ENCODE measurements around the gene CCDC32. TPM values are rescaled to one million over a fixed set of nuclear protein-coding genes. Genes with fewer than 3 reads are reported as not detected.

Gene CCDC32
- polyA plus RNA-seq (2011; rRNA removed) = 9.7 and 13.1 TPM in 2 replicates
- 9.4 and 12.8 TPM in 2 replicates for polyA plus RNA-seq (2012; cell fraction: cytosol; rRNA removed)
- 3.5 and 5.8 TPM in 2 replicates for polyA plus RNA-seq (2012; cell fraction: nucleus; rRNA removed)
- 20.6 to 27.0 TPM (median 25.0 TPM) in 3 replicates for polyA plus RNA-seq (2017; fragmentation: RNase III; extraction: RNeasy Plus Mini Kit Qiagen cat#74134 plus additional on column Dnase treatment)
- polyA minus RNA-seq (2011; rRNA and poly(A)+ RNA removed) = 10.5 and 12.6 TPM in 2 replicates

DNA sequence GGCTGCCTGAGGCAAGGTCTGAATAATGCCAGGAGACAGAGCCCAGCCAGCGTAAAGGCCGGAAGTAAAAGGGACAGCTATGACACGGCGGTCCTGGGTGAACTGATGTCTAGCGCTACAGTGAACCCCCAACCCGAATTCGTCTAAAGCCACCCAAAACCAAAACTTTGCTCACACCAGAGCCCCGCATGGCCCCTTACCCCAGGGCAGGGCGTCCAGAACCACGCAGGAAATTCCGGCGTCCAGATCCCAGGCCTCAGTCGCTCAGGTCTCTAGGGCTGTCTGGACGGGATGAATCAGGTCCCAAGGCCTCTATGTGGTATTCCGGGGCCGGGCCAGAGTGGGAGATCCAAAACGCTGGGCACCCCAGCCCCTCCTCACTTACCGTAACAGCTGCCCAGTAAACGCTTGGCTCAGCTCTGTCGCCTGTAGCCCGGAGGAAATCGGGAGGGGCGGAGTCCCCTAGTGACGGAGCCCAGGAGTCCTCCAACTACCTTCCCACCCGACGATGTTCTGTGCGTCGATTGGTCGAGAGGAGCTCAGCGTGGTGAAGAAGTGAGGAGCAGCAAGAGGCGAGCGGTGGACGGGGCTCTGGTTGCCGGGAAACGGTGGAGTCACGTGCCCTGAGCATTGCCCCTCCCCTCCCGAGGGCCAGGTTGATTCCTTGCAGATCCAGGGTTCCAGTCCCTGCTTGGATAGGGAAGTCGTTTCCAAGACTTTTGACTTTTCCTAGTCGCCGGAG is at the start of gene CCDC32:
TSS of gene CCDC32 (minus strand) at position 452 of the 742 bp plus-strand sequence. CDS start 2,027 bp downstream, outside the sequence.
- ChIA-PET POLR2A (interaction anchor here (0.5 to 1.5 kb wide), 5 partner anchors 19 to 443 kb away, joined by 3 to 5 read pairs (median 3); no protein-coding TSS in a partner anchor), CTCF (interaction anchor here (1.0 to 1.9 kb wide), 4 partner anchors 24 to 217 kb away, joined by 3 to 5 read pairs (median 4); no protein-coding TSS in a partner anchor)
- DNase-seq (ENCODE audit: low read depth in 1 of 2, low spot score in 1 of 2) (peak; percentile 97), FAIRE-seq (no peak), ATAC-seq (peak; percentile 98 to 99)
- H3K4me1 ChIP-seq = peaks cover 4% of the 10 kb centered on the region; the same call in 1 of the 3 replicates
- no peaks in the 10 kb centered on the region for H3K9me3 ChIP-seq
- under 1% methylated on average over 20 of the region's 40 CpGs for WGBS (ENCODE audit: missing lambda C conversion rate)
- H3K4me3 ChIP-seq = peak within 1 kb of the TSS; percentile 78
- peak within 1 kb of the TSS; percentile 84 to 95 for H3K27ac ChIP-seq
- peak within 1 kb of the TSS; percentile 81 for H3K4me2 ChIP-seq
- TF ChIP-seq RFX5 (IDR thresholded peaks at IDR 0.05) (0 out of 2 replicates have a peak, but pooled peaks have one; percentile 33), EHF (CRISPR knock-in tag; IDR thresholded peaks at IDR 0.05) (no peak), ELK1 (IDR thresholded peaks at IDR 0.05; ENCODE audit: low read depth, low read length) (no peak), POLR2A (IDR thresholded peaks at IDR 0.05; ENCODE audit: low read length) (peak; percentile 56), GATA3 (IDR thresholded peaks at IDR 0.05; ENCODE audit: borderline replicate concordance) (no peak), SREBF2 (IDR thresholded peaks at IDR 0.05) (no peak), SMC3 (IDR thresholded peaks at IDR 0.05) (no peak), PHF8 (IDR thresholded peaks at IDR 0.05; ENCODE audit: borderline replicate concordance, low read depth) (peak; percentile 33; the same call in 1 of the 2 replicates), USF2 (IDR thresholded peaks at IDR 0.05) (peak; percentile 96), MAFK (IDR thresholded peaks at IDR 0.05; ENCODE audit: partially characterized antibody) (peak; percentile 22), BHLHE40 (IDR thresholded peaks at IDR 0.05; ENCODE audit: low read depth, low read length) (0 out of 2 replicates have a peak, but pooled peaks have one; percentile 44)

DNA sequence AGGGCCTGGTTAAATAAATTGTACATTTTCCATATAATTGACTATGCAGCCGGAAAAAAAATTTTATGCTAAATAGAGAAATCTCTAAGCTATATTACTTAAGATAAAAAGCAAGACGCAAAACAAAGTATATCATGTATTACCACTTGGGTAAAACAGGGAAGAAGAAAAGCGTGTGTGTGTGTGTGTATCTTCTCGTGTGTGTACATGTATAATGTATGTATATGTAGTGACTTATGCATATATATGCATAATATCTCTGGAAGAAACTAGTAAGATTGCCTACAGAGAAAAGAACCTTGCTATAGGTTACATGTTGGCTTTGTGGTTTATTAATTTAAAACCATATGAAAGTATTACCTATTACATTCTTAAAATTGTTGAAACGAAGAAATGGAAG is 48.2 kb upstream of the CCDC32 start:
- no peaks in the 10 kb centered on the region for H3K9me3 ChIP-seq
- H3K27ac ChIP-seq = no peak overlapping the region
- DNase-seq (ENCODE audit: low read depth in 1 of 2, low spot score in 1 of 2) (no peak), FAIRE-seq (no peak), ATAC-seq (no peak)
- TF ChIP-seq FOXS1 (CRISPR knock-in tag; IDR thresholded peaks at IDR 0.05) = no peak
- TF ChIP-seq CBX8 (IDR thresholded peaks at IDR 0.05) = no peak
- no peak for TF ChIP-seq POLR2AphosphoS2 (conservative IDR thresholded peaks at IDR 0.05; ENCODE audit: low read length)
- TF ChIP-seq HEYL (CRISPR knock-in tag; IDR thresholded peaks at IDR 0.05) = no peak
- no peak for TF ChIP-seq RARB (CRISPR knock-in tag; IDR thresholded peaks at IDR 0.05)
- TF ChIP-seq CBX2 (IDR thresholded peaks at IDR 0.05; ENCODE audit: borderline replicate concordance, low read depth) = no peak
- TF ChIP-seq JUN (IDR thresholded peaks at IDR 0.05) = no peak
- no peak for TF ChIP-seq GATA3 (IDR thresholded peaks at IDR 0.05; ENCODE audit: borderline replicate concordance)
- no peak for TF ChIP-seq ZFP36 (IDR thresholded peaks at IDR 0.05; ENCODE audit: borderline replicate concordance, partially characterized antibody)
- CTCF ChIA-PET = no interaction called here
- no peak overlapping the region for H3K4me3 ChIP-seq
- H3K4me1 ChIP-seq = no peaks in the 10 kb centered on the region
- 94% methylated on average over 5 of the region's 5 CpGs for WGBS (ENCODE audit: missing lambda C conversion rate)
- POLR2A ChIA-PET = no interaction called here
- no peak overlapping the region for H3K4me2 ChIP-seq

- FAIRE-seq (no peak), ATAC-seq (no peak), DNase-seq (ENCODE audit: low read depth in 1 of 2, low spot score in 1 of 2) (no peak)
- Histone ChIP-seq H3K4me2 (no peak overlapping the region), H3K4me3 (no peak overlapping the region), H3K27ac (no peak overlapping the region), H3K9me3 (no peaks in the 10 kb centered on the region), H3K4me1 (no peaks in the 10 kb centered on the region)
- POLR2A ChIA-PET = no interaction called here
- CTCF ChIA-PET = interaction anchor here (0.7 to 1.1 kb wide), 3 partner anchors 19 to 277 kb away, joined by 3 read pairs; no protein-coding TSS in a partner anchor
- no peak for TF ChIP-seq USF2 (IDR thresholded peaks at IDR 0.05)
- TF ChIP-seq MYC (IDR thresholded peaks at IDR 0.05; ENCODE audit: borderline replicate concordance, low read length) = no peak
- TF ChIP-seq ZC3H11A (IDR thresholded peaks at IDR 0.05) = no peak
- no peak for TF ChIP-seq CHD4 (IDR thresholded peaks at IDR 0.05; ENCODE audit: borderline replicate concordance)
- TF ChIP-seq POLR2A (IDR thresholded peaks at IDR 0.05; ENCODE audit: low read length) = no peak
- TF ChIP-seq ZFP36 (IDR thresholded peaks at IDR 0.05; ENCODE audit: borderline replicate concordance, partially characterized antibody) = no peak
- no peak for TF ChIP-seq EHMT2 (IDR thresholded peaks at IDR 0.05; ENCODE audit: low read depth)
- TF ChIP-seq MAFK (IDR thresholded peaks at IDR 0.05; ENCODE audit: partially characterized antibody) = no peak
- TF ChIP-seq GATA3 (IDR thresholded peaks at IDR 0.05; ENCODE audit: borderline replicate concordance) = no peak
- TF ChIP-seq ZSCAN20 (CRISPR knock-in tag; IDR thresholded peaks at IDR 0.05) = no peak
- no peak for TF ChIP-seq BHLHE40 (IDR thresholded peaks at IDR 0.05; ENCODE audit: low read depth, low read length)
- no peak for TF ChIP-seq RFX5 (IDR thresholded peaks at IDR 0.05)
- TF ChIP-seq EP300 (IDR thresholded peaks at IDR 0.05) = no peak
- TF ChIP-seq HOXB13 (CRISPR knock-in tag; IDR thresholded peaks at IDR 0.05; ENCODE audit: low read depth) = no peak
- TF ChIP-seq, protein P1, sequence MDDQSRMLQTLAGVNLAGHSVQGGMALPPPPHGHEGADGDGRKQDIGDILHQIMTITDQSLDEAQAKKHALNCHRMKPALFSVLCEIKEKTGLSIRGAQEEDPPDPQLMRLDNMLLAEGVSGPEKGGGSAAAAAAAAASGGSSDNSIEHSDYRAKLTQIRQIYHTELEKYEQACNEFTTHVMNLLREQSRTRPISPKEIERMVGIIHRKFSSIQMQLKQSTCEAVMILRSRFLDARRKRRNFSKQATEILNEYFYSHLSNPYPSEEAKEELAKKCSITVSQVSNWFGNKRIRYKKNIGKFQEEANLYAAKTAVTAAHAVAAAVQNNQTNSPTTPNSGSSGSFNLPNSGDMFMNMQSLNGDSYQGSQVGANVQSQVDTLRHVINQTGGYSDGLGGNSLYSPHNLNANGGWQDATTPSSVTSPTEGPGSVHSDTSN (IDR thresholded peaks at IDR 0.05) = no peak
- no peak for TF ChIP-seq JUNB (IDR thresholded peaks at IDR 0.05)
- no peak for TF ChIP-seq ESRRA (IDR thresholded peaks at IDR 0.05; ENCODE audit: borderline replicate concordance, low read length)
- no peak for TF ChIP-seq RNF2 (IDR thresholded peaks at IDR 0.05; ENCODE audit: borderline replicate concordance, low read depth)
These were observed 39.1 kb upstream of the CCDC32 start for GRCh38 chr15:40603935-40604334.

All from A549 (cell line).